PC-9 (cell line): Measurements from ENCODE around the gene SSH3. TPM values are rescaled to one million over a fixed set of nuclear protein-coding genes. Genes with fewer than 3 reads are reported as not detected.

Experiments used
- BruUV-seq: library from RNA; stranded (reverse); fragments of 400-500 nt; replicated peaks from 2 replicates; lab custom pipeline; 2021; lab: Mats Ljungman, UMichigan
- CTCF ChIA-PET: fragments of 300-600 bp; sonication (Branson Sonifier 250); formaldehyde crosslinking; loops from one replicate; lab custom pipeline; 2022; ENCODE audit warnings: antibody characterized with exemption; lab: Charles Lee
- POLR2A ChIA-PET: fragments of 300-600 bp; sonication (Branson Sonifier 250); formaldehyde crosslinking; loops from one replicate; lab custom pipeline; 2022; ENCODE audit warnings: antibody characterized with exemption; ENCODE audit not compliant: unreplicated experiment; lab: Charles Lee
- DNase-seq, 2 experiments: peaks; one replicate each; pipeline versions ENCODE4 v3.0.0 to v3.0.0-alpha.2; 2015 to 2022; ENCODE audit warnings: mixed read lengths in 1 of 2
- H2AFZ ChIP-seq: fragments of 200-600 bp; sonication (generic); 2 replicates; pipeline ENCODE4 v1.8.1; 2017; ENCODE audit warnings: antibody characterized with exemption
- H3F3A ChIP-seq: fragments of 200-600 bp; sonication (generic); 2 replicates; pipeline ENCODE4 v1.8.1; 2017; ENCODE audit warnings: antibody characterized with exemption, mild to moderate bottlenecking, low read depth; ENCODE audit not compliant: insufficient read depth
- H3K27ac ChIP-seq: fragments of 200-600 bp; sonication (generic); 2 replicates; pipeline ENCODE4 v1.6.1; 2016; ENCODE audit warnings: mixed run types
- H3K27me3 ChIP-seq: fragments of 200-600 bp; sonication (generic); 2 replicates; pipeline ENCODE4 v1.6.1; 2016; ENCODE audit warnings: low read depth, mixed run types; ENCODE audit not compliant: insufficient read depth
- H3K36me3 ChIP-seq: fragments of 200-600 bp; sonication (generic); 2 replicates; pipeline ENCODE4 v1.6.1; 2016; ENCODE audit warnings: low read depth, mixed run types
- H3K4me1 ChIP-seq: fragments of 200-600 bp; sonication (generic); replicated peaks from 2 replicates; pipeline ENCODE4 v1.6.1; 2016; ENCODE audit warnings: mixed run types; ENCODE audit not compliant: insufficient read depth
- H3K4me2 ChIP-seq: fragments of 200-600 bp; sonication (generic); 2 replicates; pipeline ENCODE4 v1.6.1; 2017; ENCODE audit warnings: mixed run types
- H3K4me3 ChIP-seq: fragments of 200-600 bp; sonication (generic); 2 replicates; pipeline ENCODE4 v1.6.1; 2016; ENCODE audit warnings: mixed run types
- H3K79me2 ChIP-seq: fragments of 200-600 bp; sonication (generic); 2 replicates; pipeline ENCODE4 v1.6.1; 2017; ENCODE audit warnings: low read depth, mixed run types
- H3K9me2 ChIP-seq: fragments of 200-600 bp; sonication (generic); 2 replicates; pipeline ENCODE4 v1.8.1; 2017; ENCODE audit warnings: mild to moderate bottlenecking; ENCODE audit not compliant: insufficient read depth
- H3K9me3 ChIP-seq: fragments of 200-600 bp; sonication (generic); 2 replicates; pipeline ENCODE4 v1.8.1; 2016; ENCODE audit warnings: low read depth; ENCODE audit not compliant: insufficient read depth
- H4K20me1 ChIP-seq: fragments of 200-600 bp; sonication (generic); 2 replicates; pipeline ENCODE4 v1.8.1; 2017; ENCODE audit not compliant: insufficient read depth
- EZH2 ChIP-seq: fragments of 200-600 bp; sonication (generic); IDR thresholded peaks from 2 replicates; pipeline ENCODE4 v1.8.0; 2017; ENCODE audit warnings: antibody characterized with exemption, low read depth
- intact Hi-C: fragments of 100-400 bp; cut with micrococcal nuclease; formaldehyde crosslinking; loops from one replicate; pipeline ENCODE4 v1.10.0; 2022; ENCODE audit not compliant: unreplicated experiment
- total RNA-seq: library from RNA; stranded (reverse); gene quantifications from 2 replicates; pipeline ENCODE4 v1.2.3, GENCODE V29; 2021
- TF ChIP-seq, protein P1 (sequence below): fragments of 200-600 bp; sonication (generic); conservative IDR thresholded peaks from 2 replicates; pipeline ENCODE4 v1.6.1; 2017; ENCODE audit warnings: mixed run types, antibody characterized with exemption, mild to moderate bottlenecking, moderate library complexity

Gene SSH3
- total RNA-seq, 1 experiment from 2014 or later, result 124 TPM

DNA sequence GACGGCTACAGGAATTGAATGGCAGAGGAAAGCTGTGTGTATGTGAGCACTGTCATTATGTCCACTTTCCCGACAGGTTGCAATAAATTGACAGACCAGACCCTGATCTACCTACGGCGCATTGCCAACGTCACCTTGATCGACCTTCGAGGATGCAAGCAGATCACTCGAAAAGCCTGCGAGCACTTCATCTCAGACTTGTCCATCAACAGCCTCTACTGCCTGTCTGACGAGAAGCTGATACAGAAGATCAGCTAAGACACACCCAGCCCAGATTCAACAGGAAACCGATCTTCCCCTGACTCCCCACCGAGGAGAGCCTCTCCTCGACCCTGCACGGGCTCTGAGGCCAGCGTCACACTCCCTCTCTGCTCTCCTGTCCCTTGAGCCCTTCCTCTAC is 48.5 kb upstream of the SSH3 start:
- CTCF ChIA-PET, result no interaction called here
- TF ChIP-seq, protein P1, sequence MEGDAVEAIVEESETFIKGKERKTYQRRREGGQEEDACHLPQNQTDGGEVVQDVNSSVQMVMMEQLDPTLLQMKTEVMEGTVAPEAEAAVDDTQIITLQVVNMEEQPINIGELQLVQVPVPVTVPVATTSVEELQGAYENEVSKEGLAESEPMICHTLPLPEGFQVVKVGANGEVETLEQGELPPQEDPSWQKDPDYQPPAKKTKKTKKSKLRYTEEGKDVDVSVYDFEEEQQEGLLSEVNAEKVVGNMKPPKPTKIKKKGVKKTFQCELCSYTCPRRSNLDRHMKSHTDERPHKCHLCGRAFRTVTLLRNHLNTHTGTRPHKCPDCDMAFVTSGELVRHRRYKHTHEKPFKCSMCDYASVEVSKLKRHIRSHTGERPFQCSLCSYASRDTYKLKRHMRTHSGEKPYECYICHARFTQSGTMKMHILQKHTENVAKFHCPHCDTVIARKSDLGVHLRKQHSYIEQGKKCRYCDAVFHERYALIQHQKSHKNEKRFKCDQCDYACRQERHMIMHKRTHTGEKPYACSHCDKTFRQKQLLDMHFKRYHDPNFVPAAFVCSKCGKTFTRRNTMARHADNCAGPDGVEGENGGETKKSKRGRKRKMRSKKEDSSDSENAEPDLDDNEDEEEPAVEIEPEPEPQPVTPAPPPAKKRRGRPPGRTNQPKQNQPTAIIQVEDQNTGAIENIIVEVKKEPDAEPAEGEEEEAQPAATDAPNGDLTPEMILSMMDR, result no peak
- TF ChIP-seq EZH2, result no peak
- no peak for DNase-seq
- no peaks in the 10 kb centered on the region for H3K9me2 ChIP-seq
- peaks cover 69% of the 10 kb centered on the region for H3K36me3 ChIP-seq
- peaks cover 16% of the 10 kb centered on the region; the same call in 1 of the 2 replicates for H4K20me1 ChIP-seq
- intact Hi-C loops, result no loop called here
- H3K4me2 ChIP-seq, result no peak overlapping the region
- peaks cover 86% of the 10 kb centered on the region for H3F3A ChIP-seq
- BruUV-seq, result no TSS peak
- peaks cover 23% of the 10 kb centered on the region for H3K4me1 ChIP-seq
- H3K79me2 ChIP-seq, result peaks cover 37% of the 10 kb centered on the region
- H3K27ac ChIP-seq, result no peak overlapping the region
- H3K27me3 ChIP-seq, result no peaks in the 10 kb centered on the region
- POLR2A ChIA-PET, result interaction anchor here (0.5 kb wide), 1 partner anchor 365 kb away, joined by 4 read pairs; no protein-coding TSS in a partner anchor
- no peak overlapping the region for H3K4me3 ChIP-seq
- H2AFZ ChIP-seq, result no peak overlapping the region
- no peaks in the 10 kb centered on the region for H3K9me3 ChIP-seq

DNA sequence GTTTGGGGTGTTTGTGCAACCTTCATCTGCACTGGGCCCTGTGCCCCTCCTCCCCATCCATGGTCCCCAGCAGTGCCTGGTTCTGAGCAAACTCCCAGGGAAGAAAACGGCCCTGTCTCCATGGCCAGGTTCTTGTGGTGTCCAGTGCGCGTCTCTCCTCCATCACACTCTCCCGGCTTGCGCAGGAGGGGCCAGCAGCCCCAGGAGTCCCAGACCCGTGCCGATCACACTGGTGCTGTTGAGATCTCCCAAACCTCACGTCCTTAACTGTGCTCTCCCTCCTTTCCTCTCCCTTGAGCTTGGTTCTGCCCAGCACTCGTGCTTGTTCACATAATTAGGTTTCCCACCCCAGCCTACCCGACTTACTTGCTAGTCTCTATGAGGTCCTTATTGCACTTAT is 48.0 kb upstream of the SSH3 start:
- peaks cover 86% of the 10 kb centered on the region for H3F3A ChIP-seq
- H3K9me2 ChIP-seq, result no peaks in the 10 kb centered on the region
- peaks cover 16% of the 10 kb centered on the region; the same call in 1 of the 2 replicates for H4K20me1 ChIP-seq
- ChIA-PET CTCF (interaction anchor here (0.6 kb wide), 1 partner anchor 61 kb away, joined by 4 read pairs; no protein-coding TSS in a partner anchor), POLR2A (interaction anchor here (0.5 kb wide), 1 partner anchor 366 kb away, joined by 4 read pairs; no protein-coding TSS in a partner anchor)
- peaks cover 31% of the 10 kb centered on the region for H3K79me2 ChIP-seq
- no peaks in the 10 kb centered on the region for H3K9me3 ChIP-seq
- peaks cover 64% of the 10 kb centered on the region for H3K36me3 ChIP-seq
- TF ChIP-seq, protein P1, result no peak
- TF ChIP-seq EZH2, result no peak
- no peak for DNase-seq
- intact Hi-C loops, result no loop called here
- no peaks in the 10 kb centered on the region for H3K27me3 ChIP-seq
- no peak overlapping the region for H3K4me3 ChIP-seq
- H3K4me1 ChIP-seq, result peaks cover 20% of the 10 kb centered on the region
- no TSS peak for BruUV-seq
- H3K4me2 ChIP-seq, result no peak overlapping the region
- no peak overlapping the region for H3K27ac ChIP-seq
- no peak overlapping the region for H2AFZ ChIP-seq

DNA sequence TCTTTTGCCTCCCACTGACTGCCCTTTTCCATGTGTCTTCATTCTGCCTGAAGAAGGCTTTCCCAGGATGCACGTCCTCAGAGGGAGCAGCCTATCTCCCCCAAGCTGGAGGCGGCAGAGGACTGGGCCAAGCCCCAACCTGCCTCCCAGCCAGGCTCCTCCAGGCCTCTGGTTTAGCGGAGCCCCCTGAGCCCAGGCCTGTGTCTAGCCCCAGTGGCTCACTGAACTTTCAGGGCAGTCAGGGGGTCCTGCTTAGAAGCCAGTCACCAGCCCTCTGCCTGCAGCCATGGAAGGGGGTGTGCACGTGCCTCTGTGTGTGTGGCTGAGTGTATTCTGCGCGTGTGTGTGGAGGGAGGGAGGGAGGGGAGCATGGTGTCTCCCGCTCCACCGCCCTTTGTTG is 47.5 kb upstream of the SSH3 start:
- H4K20me1 ChIP-seq, result peaks cover 16% of the 10 kb centered on the region; the same call in 1 of the 2 replicates
- intact Hi-C loops, result no loop called here
- peaks cover 20% of the 10 kb centered on the region for H3K4me1 ChIP-seq
- peaks cover 26% of the 10 kb centered on the region for H3K79me2 ChIP-seq
- H3K4me2 ChIP-seq, result no peak overlapping the region
- H3K9me3 ChIP-seq, result no peaks in the 10 kb centered on the region
- H3K36me3 ChIP-seq, result peaks cover 59% of the 10 kb centered on the region
- H3K27ac ChIP-seq, result no peak overlapping the region
- H2AFZ ChIP-seq, result no peak overlapping the region
- H3F3A ChIP-seq, result peaks cover 88% of the 10 kb centered on the region
- H3K9me2 ChIP-seq, result no peaks in the 10 kb centered on the region
- no peak overlapping the region for H3K4me3 ChIP-seq
- BruUV-seq, result no TSS peak
- POLR2A ChIA-PET, result no interaction called here
- CTCF ChIA-PET, result interaction anchor here (0.6 kb wide), 2 partner anchors 61 to 151 kb away, joined by 4 to 23 read pairs; no protein-coding TSS in a partner anchor
- TF ChIP-seq, protein P1, result no peak
- TF ChIP-seq EZH2, result no peak
- H3K27me3 ChIP-seq, result no peaks in the 10 kb centered on the region
- no peak for DNase-seq
